ENCODE results near the gene GAS7.

GAS7 gene

GRCh38 chr17:9991796-9992195 is 206.6 kb downstream of the GAS7 start:
- H3K4me3 ChIP-seq (ENCODE audit: low read depth, low read length): no peak overlapping the region
- TF ChIP-seq CTCF (conservative IDR thresholded peaks at IDR 0.05; ENCODE audit: low read depth, low read length): no peak
- no peak for DNase-seq (ENCODE audit: low read depth)

- no peak overlapping the region for H3K4me3 ChIP-seq (ENCODE audit: low read depth, low read length)
- DNase-seq (ENCODE audit: low read depth): no peak
- no peak for TF ChIP-seq CTCF (conservative IDR thresholded peaks at IDR 0.05; ENCODE audit: low read depth, low read length)
Measured at GRCh38 chr17:9991351-9991750, 207.1 kb downstream of the GAS7 start.

GRCh38 chr17:9987779-9988585 is 210.4 kb downstream of the GAS7 start:
- TF ChIP-seq CTCF (conservative IDR thresholded peaks at IDR 0.05; ENCODE audit: low read depth, low read length): peak; percentile 79
- peak; percentile 31 for DNase-seq (ENCODE audit: low read depth)
- H3K4me3 ChIP-seq (ENCODE audit: low read depth, low read length): no peak overlapping the region

- no peak for DNase-seq (ENCODE audit: low read depth)
- no peak for TF ChIP-seq CTCF (conservative IDR thresholded peaks at IDR 0.05; ENCODE audit: low read depth, low read length)
- no peak overlapping the region for H3K4me3 ChIP-seq (ENCODE audit: low read depth, low read length)
Measured at GRCh38 chr17:9986754-9987382, 211.5 kb downstream of the GAS7 start.

GRCh38 chr17:9985646-9986045 is 212.8 kb downstream of the GAS7 start:
- TF ChIP-seq CTCF (conservative IDR thresholded peaks at IDR 0.05; ENCODE audit: low read depth, low read length): no peak
- no peak overlapping the region for H3K4me3 ChIP-seq (ENCODE audit: low read depth, low read length)
- no peak for DNase-seq (ENCODE audit: low read depth)

GRCh38 chr17:9984768-9985167 is 213.6 kb downstream of the GAS7 start:
- no peak for DNase-seq (ENCODE audit: low read depth)
- H3K4me3 ChIP-seq (ENCODE audit: low read depth, low read length): no peak overlapping the region
- TF ChIP-seq CTCF (conservative IDR thresholded peaks at IDR 0.05; ENCODE audit: low read depth, low read length): no peak

GRCh38 chr17:9982159-9982558 is 216.2 kb downstream of the GAS7 start:
- peak; percentile 13 for DNase-seq (ENCODE audit: low read depth)
- no peak overlapping the region for H3K4me3 ChIP-seq (ENCODE audit: low read depth, low read length)
- peak; percentile 42 for TF ChIP-seq CTCF (conservative IDR thresholded peaks at IDR 0.05; ENCODE audit: low read depth, low read length)

All from choroid plexus epithelial cell (primary cell).